ENCODE measurements around the gene ILRUN. TPM values are rescaled to one million over a fixed set of nuclear protein-coding genes. Genes with fewer than 3 reads are reported as not detected.
A peak's percentile ranks its signal among the peaks of the same experiment; 100 is the strongest.

ILRUN gene
- total and polyA plus RNA-seq, 9 of the 15 experiments (the other 6 are each of a cell fraction or from before 2014, with no cell fraction given): 24.9 to 78.9 (median 53.4) TPM

DNA sequence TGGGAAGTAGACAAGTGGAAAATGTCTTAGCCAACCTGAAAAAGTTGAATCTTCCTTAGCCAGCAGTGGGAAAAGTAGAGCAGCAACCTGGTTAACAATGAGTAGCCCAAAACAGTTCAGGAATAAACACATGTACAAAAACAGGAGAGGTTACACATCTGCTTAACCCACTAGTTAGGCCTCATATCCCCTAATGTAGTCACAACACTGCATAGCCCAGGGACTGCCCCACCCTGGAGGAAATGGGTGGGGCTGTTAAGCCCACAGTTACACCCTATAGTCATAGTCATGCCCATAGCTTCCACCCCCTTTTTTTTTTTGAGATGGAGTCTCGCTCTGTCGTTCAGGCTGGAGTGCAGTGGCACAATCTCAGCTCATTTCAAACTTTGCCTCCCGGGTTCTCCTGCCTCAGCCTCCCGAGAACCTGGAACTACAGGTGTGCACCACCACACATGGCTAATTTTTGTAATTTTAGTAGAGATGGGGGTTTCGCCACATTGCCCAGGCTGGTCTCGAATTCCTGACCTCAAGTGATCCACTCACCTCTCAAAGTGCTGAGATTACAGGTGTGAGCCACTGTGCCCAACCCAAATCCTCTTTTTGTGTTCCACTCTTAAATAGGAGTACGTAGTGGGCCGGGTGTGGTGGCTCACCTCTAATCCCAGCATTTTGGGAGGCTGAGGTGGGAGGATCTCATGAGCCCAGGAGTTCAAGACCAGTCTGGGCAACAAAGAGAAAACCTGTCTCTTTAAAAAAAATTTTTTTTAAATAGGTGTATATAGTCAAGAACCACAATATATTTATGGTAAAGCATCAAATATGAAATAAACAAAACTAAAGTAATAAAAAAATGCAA lies 24.5 kb downstream of the ILRUN start (continued):
- TF ChIP-seq, protein P1, sequence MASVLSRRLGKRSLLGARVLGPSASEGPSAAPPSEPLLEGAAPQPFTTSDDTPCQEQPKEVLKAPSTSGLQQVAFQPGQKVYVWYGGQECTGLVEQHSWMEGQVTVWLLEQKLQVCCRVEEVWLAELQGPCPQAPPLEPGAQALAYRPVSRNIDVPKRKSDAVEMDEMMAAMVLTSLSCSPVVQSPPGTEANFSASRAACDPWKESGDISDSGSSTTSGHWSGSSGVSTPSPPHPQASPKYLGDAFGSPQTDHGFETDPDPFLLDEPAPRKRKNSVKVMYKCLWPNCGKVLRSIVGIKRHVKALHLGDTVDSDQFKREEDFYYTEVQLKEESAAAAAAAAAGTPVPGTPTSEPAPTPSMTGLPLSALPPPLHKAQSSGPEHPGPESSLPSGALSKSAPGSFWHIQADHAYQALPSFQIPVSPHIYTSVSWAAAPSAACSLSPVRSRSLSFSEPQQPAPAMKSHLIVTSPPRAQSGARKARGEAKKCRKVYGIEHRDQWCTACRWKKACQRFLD (CRISPR knock-in tag; IDR thresholded peaks at IDR 0.05): no peak; the same call in 1 of the 2 replicates
- TF ChIP-seq ZNF695 (CRISPR knock-in tag; IDR thresholded peaks at IDR 0.05) (no peak), ZNF311 (CRISPR knock-in tag; IDR thresholded peaks at IDR 0.05) (no peak), ZNF764 (CRISPR knock-in tag; IDR thresholded peaks at IDR 0.05; ENCODE audit: low read depth) (no peak), RBM25 (IDR thresholded peaks at IDR 0.05; ENCODE audit: low read depth, low read length, severe bottlenecking) (no peak), PCBP1 (IDR thresholded peaks at IDR 0.05; ENCODE audit: low read depth, low read length, poor library complexity, severe bottlenecking) (no peak), RUNX1 (IDR thresholded peaks at IDR 0.05; ENCODE audit: low read depth) (no peak), DNMT1 (IDR thresholded peaks at IDR 0.05) (no peak), LARP7 (IDR thresholded peaks at IDR 0.05) (no peak), ZFPM2 (CRISPR knock-in tag; IDR thresholded peaks at IDR 0.05) (no peak), MCM7 (IDR thresholded peaks at IDR 0.05) (no peak), SRSF3 (IDR thresholded peaks at IDR 0.05; ENCODE audit: insufficient read depth, low read length) (no peak)
- TF ChIP-seq, protein P2, sequence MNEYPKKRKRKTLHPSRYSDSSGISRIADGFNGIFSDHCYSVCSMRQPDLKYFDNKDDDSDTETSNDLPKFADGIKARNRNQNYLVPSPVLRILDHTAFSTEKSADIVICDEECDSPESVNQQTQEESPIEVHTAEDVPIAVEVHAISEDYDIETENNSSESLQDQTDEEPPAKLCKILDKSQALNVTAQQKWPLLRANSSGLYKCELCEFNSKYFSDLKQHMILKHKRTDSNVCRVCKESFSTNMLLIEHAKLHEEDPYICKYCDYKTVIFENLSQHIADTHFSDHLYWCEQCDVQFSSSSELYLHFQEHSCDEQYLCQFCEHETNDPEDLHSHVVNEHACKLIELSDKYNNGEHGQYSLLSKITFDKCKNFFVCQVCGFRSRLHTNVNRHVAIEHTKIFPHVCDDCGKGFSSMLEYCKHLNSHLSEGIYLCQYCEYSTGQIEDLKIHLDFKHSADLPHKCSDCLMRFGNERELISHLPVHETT (CRISPR knock-in tag; conservative IDR thresholded peaks at IDR 0.05 in 1 of 2, IDR thresholded peaks at IDR 0.05 in 1 of 2): no peak
- TF ChIP-seq, protein P3, sequence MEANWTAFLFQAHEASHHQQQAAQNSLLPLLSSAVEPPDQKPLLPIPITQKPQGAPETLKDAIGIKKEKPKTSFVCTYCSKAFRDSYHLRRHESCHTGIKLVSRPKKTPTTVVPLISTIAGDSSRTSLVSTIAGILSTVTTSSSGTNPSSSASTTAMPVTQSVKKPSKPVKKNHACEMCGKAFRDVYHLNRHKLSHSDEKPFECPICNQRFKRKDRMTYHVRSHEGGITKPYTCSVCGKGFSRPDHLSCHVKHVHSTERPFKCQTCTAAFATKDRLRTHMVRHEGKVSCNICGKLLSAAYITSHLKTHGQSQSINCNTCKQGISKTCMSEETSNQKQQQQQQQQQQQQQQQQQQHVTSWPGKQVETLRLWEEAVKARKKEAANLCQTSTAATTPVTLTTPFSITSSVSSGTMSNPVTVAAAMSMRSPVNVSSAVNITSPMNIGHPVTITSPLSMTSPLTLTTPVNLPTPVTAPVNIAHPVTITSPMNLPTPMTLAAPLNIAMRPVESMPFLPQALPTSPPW (CRISPR knock-in tag; IDR thresholded peaks at IDR 0.05): peak; percentile 91

Data from K562 (cell line).